ENCODE data around the gene AMT.

- TF ChIP-seq SIN3A (IDR thresholded peaks at IDR 0.05; ENCODE audit: borderline replicate concordance, insufficient read depth, low read length) = no peak
- no peak for TF ChIP-seq REST (IDR thresholded peaks at IDR 0.05; ENCODE audit: insufficient read depth in 1 of 2, low read depth in 2 of 2, low read length in 2 of 2)
- TF ChIP-seq POLR2AphosphoS5 (IDR thresholded peaks at IDR 0.05; ENCODE audit: low read depth, low read length) = no peak
- no peak for TF ChIP-seq TAF1 (IDR thresholded peaks at IDR 0.05; ENCODE audit: borderline replicate concordance, insufficient read depth, low read length)
Observed at GRCh38 chr3:49465270-49466034, 43.2 kb upstream of the AMT start.

All from PFSK-1 (cell line).